Smooth muscle cell (in vitro differentiated cells): ENCODE results near the gene RASSF5. TPM values are rescaled to one million over a fixed set of nuclear protein-coding genes. Genes with fewer than 3 reads are reported as not detected.

ENCODE experiments used
- DNase-seq: peaks from one replicate; lab custom pipeline; 2025; ENCODE audit not compliant: unreplicated experiment; lab: John Stamatoyannopoulos, UW
- H2AFZ ChIP-seq: fragments of 200-600 bp; sonication (generic); 2 replicates; pipeline ENCODE4 v1.6.0; 2016; ENCODE audit warnings: antibody characterized with exemption, low read depth, mild to moderate bottlenecking
- H3F3A ChIP-seq: fragments of 200-600 bp; sonication (generic); 2 replicates; pipeline ENCODE4 v1.6.0; 2017; ENCODE audit warnings: antibody characterized with exemption, low read depth
- H3K27ac ChIP-seq: fragments of 200-600 bp; sonication (generic); 2 replicates; pipeline ENCODE4 v1.5.1; 2016; ENCODE audit warnings: low read depth, mild to moderate bottlenecking
- H3K27me3 ChIP-seq: fragments of 200-600 bp; sonication (generic); 2 replicates; pipeline ENCODE4 v1.6.1; 2016; ENCODE audit warnings: low read depth, mild to moderate bottlenecking
- H3K36me3 ChIP-seq: fragments of 200-600 bp; sonication (generic); 2 replicates; pipeline ENCODE4 v1.5.1; 2016; ENCODE audit warnings: low read depth
- H3K4me1 ChIP-seq: fragments of 200-600 bp; sonication (generic); 2 replicates; pipeline ENCODE4 v1.5.1; 2016; ENCODE audit warnings: low read depth
- H3K4me2 ChIP-seq: fragments of 200-600 bp; sonication (generic); 2 replicates; pipeline ENCODE4 v1.6.0; 2016; ENCODE audit warnings: mild to moderate bottlenecking
- H3K4me3 ChIP-seq: fragments of 200-600 bp; sonication (generic); 2 replicates; pipeline ENCODE4 v1.5.1; 2016; ENCODE audit warnings: mild to moderate bottlenecking
- H3K79me2 ChIP-seq: fragments of 200-600 bp; sonication (generic); 2 replicates; pipeline ENCODE4 v1.6.0; 2016; ENCODE audit warnings: low read depth, mild to moderate bottlenecking
- H3K9ac ChIP-seq: fragments of 200-600 bp; sonication (generic); 2 replicates; pipeline ENCODE4 v1.6.0; 2016; ENCODE audit warnings: low read depth
- H3K9me3 ChIP-seq: fragments of 200-600 bp; sonication (generic); replicated peaks from 2 replicates; pipeline ENCODE4 v1.5.1; 2016; ENCODE audit warnings: low read depth
- H4K20me1 ChIP-seq: fragments of 200-600 bp; sonication (generic); 2 replicates; pipeline ENCODE4 v1.6.0; 2016; ENCODE audit warnings: low read depth
- CTCF ChIP-seq: fragments of 200-600 bp; sonication (generic); IDR thresholded peaks from 2 replicates; pipeline ENCODE4 v1.5.1; 2017; ENCODE audit warnings: borderline replicate concordance, mild to moderate bottlenecking, antibody characterized with exemption; ENCODE audit not compliant: insufficient read depth, poor library complexity, severe bottlenecking
- WGBS: methylation state at CpG from one replicate; pipeline ENCODE4 v1.1.7; 2016; ENCODE audit warnings: low lambda C conversion rate; 5-methylcytosine and 5-hydroxymethylcytosine counted together
- polyA plus RNA-seq: library from polyadenylated mRNA; unstranded; fragments of >200 nt; fragmentation: Nextera tagmentation; extraction: Ambion mirVana; gene quantifications from 2 replicates; pipeline ENCODE4 v1.2.1, GENCODE V29; 2016
- total RNA-seq: library from RNA; depleted of rRNA; stranded (reverse); fragments of >200 nt; gene quantifications from 2 replicates; pipeline ENCODE4 v1.2.3, GENCODE V29; 2014

The RASSF5 gene
- total and polyA plus RNA-seq, 2 experiments from 2014 or later: 2.6 to 3.3 TPM

DNA sequence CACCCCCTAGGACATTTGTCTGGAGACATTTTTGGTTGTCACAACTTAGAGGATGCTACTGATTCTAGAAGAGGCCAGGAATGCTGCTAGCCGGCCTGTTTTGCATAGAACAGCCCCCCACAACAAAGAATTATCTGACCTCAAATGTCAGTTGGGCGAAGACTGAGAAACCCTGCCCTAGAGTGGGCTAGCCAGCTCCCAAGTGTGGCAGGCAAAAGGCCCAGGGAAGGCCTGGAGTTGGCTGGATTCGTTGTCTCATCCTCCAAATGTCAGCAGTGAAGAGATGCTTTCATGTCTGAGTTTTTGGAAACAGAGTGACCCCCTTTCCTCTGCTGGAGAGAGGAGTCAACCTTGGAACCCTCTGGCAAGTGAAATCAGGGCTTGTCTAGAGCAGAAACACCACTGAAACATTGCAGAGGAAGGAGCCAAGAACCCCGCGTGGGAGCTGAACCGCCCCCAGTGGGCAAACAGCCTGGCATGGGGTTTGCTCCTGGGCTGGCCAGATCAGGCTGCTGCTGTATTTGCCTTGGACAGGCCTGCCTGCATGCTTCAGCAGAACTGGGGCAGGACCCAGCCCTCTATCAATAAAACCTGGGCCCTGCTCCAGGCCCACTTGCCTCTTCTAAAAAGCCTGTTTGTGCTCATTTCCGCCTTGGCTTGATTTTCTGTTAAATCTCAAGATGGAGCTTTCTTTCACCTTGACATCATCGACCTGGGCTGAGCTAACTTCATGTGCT, 32.9 kb downstream of the RASSF5 start:
- no peaks in the 10 kb centered on the region for H3K36me3 ChIP-seq
- no peak overlapping the region for H3K4me2 ChIP-seq
- no peaks in the 10 kb centered on the region for H3K4me1 ChIP-seq
- TF ChIP-seq CTCF: no peak
- H3K27me3 ChIP-seq: no peaks in the 10 kb centered on the region
- H3K9me3 ChIP-seq: no peaks in the 10 kb centered on the region
- H3K4me3 ChIP-seq: no peak overlapping the region
- WGBS: 87% methylated on average over 8 of the region's 8 CpGs
- no peak for DNase-seq
- H4K20me1 ChIP-seq: no peaks in the 10 kb centered on the region
- no peak overlapping the region for H2AFZ ChIP-seq
- H3K79me2 ChIP-seq: no peaks in the 10 kb centered on the region
- H3K27ac ChIP-seq: no peak overlapping the region
- no peaks in the 10 kb centered on the region for H3F3A ChIP-seq
- no peak overlapping the region for H3K9ac ChIP-seq

DNA sequence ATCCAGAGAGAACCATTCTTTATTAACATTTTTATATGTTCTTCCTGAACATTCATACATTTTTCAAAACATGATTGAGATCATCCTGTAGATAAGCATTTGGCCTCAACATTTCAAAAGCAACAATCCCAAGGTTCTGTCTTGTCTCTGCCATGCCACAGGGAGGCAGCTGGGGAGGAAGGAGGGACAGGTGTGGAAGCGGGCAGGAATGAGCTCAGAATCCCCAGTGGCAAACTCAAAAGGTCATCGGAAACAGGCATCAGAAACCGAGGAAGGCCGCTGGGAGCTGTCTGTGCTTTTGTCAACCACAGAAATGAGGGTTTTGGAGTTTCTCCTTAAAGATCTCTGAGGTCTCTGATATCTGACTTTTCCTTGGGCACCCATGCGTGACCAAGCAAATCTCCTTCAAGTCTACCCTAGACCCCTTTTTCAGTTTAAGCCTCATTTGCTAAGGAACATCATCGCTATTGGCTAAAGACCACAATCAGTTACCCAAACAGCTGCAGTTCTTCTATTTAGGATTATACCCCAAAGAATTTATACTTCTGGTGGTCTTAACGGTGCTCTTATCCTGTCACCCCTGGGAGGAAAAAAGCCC, 34.0 kb downstream of the RASSF5 start:
- Histone ChIP-seq H3K79me2 (no peaks in the 10 kb centered on the region), H3K9ac (no peak overlapping the region), H3F3A (no peaks in the 10 kb centered on the region), H3K4me2 (no peak overlapping the region), H3K27me3 (no peaks in the 10 kb centered on the region), H3K9me3 (no peaks in the 10 kb centered on the region), H2AFZ (no peak overlapping the region), H3K4me3 (no peak overlapping the region), H3K27ac (no peak overlapping the region), H4K20me1 (no peaks in the 10 kb centered on the region), H3K36me3 (no peaks in the 10 kb centered on the region), H3K4me1 (no peaks in the 10 kb centered on the region)
- DNase-seq: no peak
- WGBS: 94% methylated on average over 7 of the region's 7 CpGs
- no peak for TF ChIP-seq CTCF

DNA sequence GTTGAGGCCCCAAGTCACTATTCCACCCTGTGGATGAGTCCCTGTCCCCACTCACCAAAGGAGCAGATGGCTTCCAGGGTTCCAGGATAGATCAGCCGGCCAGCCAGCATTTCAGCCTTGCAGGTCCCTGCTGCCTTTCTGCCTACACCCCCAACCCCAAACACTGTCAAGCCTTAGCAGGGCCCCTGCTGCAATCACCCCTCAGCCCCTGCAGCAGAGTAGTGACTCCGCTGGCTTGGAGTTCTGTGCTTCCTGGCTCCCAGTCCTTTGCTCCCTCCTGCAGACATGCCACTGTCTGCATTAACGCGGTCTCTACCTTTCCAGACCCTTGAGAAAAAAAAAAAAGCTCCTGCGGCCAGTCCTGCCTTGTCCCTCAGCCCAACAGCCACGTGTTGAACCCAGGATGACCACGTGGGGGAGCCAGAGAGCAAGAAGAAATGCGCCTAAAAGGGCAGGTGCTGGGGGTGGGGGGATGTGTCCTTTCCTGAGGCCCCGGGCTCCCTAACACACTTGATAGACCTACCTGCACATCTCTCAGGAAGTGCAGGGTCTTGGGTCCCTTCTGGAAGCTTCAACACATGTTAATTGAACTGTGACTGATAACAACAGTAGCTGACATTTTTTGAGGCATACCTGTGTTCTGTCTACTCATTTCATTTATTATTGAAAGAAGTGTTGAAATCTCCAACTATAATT, 37.4 kb downstream of the RASSF5 start:
- no peaks in the 10 kb centered on the region for H3K79me2 ChIP-seq
- H3K4me2 ChIP-seq: no peak overlapping the region
- peak; percentile 80 for TF ChIP-seq CTCF
- H3K4me3 ChIP-seq: no peak overlapping the region
- no peaks in the 10 kb centered on the region for H4K20me1 ChIP-seq
- H3K27ac ChIP-seq: no peak overlapping the region
- no peaks in the 10 kb centered on the region for H3K9me3 ChIP-seq
- H3K27me3 ChIP-seq: no peaks in the 10 kb centered on the region
- peak; percentile 31 for DNase-seq
- H2AFZ ChIP-seq: no peak overlapping the region
- H3K4me1 ChIP-seq: no peaks in the 10 kb centered on the region
- 15% methylated on average over 9 of the region's 9 CpGs for whole genome bisulfite sequencing
- H3K36me3 ChIP-seq: no peaks in the 10 kb centered on the region
- H3F3A ChIP-seq: no peaks in the 10 kb centered on the region
- no peak overlapping the region for H3K9ac ChIP-seq
